Frontal cortex (tissue), 4 donors: ENCODE measurements around the gene PAX8. TPM values are rescaled to one million over a fixed set of nuclear protein-coding genes. Genes with fewer than 3 reads are reported as not detected.
"Not testable (repeated sequence)": the region's sequence is repeated elsewhere in the genome, so short reads cannot be mapped to it uniquely, and the experiment has no call there.

Experiments
- DNase-seq, 2 donors: peaks; one replicate each; pipeline ENCODE4 v3.0.0; 2012; ENCODE audit warnings: low spot score in 2 of 2
- FAIRE-seq: peaks from 2 replicates; lab custom pipeline; 2012; peaks lifted over from hg19 to GRCh38; lab: Jason Lieb, UNC
- total RNA-seq: library from RNA; depleted of rRNA; stranded (reverse); fragments of >200 nt; gene quantifications from one replicate; pipeline ENCODE4 v1.2.3, GENCODE V29; 2014
- donor health status: control.
- donor health status: control.
- donor health status: control.

PAX8 gene
- total RNA-seq, 1 donor from 2014 or later, result under 0.01 TPM

DNA sequence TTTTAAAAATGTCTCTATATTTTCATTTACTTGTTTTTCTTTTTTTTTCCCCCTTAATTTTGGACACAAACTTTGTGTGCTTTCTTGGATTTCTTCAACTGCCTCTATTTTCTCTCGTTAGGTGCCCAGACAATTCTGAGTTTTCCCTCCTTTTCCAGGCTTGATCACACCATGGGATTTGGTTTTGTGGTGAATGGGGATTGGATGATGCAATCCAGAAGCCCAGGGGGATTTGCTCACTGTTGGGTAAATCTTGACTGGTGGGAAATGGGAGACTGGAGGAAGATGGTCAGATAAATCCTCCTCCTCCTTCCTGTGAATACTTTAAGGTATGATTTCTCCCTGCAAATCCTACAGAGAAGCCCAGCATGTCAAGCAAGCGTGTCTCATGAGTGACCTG is 19.5 kb upstream of the PAX8 start:
- FAIRE-seq, result no peak
- DNase-seq, result no peak

DNA sequence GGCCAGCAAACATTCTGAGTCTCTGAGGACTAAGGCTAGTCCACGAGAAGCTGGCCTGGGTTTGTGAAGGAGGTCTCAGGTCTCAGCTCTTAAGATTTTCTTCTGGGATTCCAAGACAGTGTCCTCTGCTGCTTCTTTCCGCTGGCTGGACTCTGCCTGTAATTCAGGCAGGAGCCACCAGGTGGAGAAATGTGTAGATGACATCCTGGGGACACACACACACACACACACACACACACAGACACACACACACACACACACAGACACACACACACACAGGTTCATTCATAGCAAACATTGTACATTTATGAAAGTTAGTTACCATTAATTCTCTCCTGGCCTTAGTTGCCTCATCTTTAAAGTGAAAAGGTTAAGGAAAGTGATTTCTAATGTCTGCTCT is 18.9 kb upstream of the PAX8 start:
- DNase-seq, FAIRE-seq: not testable (repeated sequence)

DNA sequence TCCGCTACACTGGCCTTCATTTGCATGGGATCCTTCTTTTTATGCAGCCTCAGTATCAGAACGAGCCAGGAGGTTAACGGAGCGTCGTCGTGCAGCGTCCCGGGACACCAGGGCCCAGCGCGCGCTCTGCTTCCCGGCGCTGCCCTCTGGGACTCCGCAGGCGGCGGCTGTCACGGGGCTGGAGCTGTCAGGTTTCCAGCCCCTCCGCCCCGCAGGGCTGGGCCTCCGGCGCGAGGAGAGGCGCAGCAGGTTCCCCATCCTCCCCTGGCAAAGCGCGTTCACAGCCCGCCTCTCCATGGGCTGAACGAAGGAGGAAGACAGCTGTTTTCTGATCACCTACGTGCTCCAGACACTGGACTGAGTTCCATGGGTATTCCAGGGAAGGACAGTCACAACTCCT is 12.5 kb upstream of the PAX8 start:
- DNase-seq (no peak), FAIRE-seq (no peak)

DNA sequence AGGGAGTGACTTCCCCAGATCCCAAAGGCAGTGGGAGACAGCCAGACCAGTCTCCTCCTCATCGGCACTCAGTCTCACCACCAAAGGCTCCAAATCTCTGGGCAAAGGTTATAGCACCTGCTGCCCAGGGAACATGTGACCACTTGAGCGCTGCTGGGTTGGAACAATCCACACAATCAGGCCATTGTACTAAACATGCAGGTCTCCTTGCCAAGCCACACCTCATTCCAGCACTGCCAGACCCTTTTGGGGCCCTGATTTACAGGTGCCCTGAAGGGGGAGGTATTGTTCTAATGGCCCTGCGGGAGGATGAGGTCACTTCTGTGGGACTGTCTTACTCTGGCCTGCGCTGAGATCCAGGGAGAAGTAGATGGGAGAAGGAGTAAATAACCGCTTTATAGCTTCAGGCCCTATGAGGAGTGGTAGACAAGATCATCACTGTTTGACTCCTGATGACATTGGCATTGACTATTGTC is 10.0 kb upstream of the PAX8 start:
- not testable (repeated sequence) for FAIRE-seq, DNase-seq

DNA sequence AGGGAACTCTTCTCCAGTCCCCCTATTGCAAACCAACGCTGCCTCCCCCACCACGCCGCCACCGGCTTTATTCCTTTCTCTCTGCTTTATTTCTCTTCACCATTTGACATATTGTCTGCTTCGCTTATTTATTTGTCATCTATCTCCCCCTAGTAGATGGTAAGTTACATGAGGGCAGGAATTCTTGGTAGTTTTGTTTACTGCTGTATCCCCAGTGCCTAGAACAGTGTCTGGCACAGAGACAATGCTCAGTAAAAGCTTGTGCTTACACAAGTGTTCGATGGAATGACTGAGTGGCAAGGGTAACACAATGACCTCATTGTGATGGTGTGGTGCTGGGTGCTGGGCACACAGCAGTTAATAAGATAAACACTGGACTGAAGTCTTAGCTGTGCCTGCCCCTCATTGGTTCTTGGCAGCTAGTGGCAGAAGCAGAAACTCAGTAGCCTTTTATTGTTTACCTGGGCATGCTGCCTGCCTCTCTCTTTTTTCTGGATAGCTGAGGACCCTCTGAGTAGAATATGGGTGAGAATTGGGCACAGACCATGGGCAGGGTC is 9.5 kb upstream of the PAX8 start:
- DNase-seq, FAIRE-seq: not testable (repeated sequence)

DNA sequence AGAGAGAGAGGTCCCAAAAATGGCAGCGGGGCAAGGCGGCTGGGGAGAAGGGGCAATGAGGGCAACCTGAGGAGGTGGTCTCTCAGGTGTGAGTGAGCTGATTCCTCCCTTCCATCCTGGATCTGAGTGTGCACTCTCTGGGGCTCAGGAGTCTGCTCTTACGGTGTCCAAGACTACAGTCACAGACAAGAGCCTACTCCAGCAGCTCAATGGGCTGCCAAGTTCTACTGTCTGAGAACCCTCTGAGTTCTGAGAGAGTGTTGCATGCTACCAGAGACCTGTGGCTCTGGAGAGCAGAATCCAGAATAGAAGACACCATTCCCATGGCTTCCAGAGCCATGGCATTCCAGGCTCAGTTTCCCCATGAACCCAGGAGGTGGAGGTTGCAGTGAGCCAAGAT is 7.1 kb upstream of the PAX8 start:
- FAIRE-seq, result no peak
- no peak for DNase-seq

DNA sequence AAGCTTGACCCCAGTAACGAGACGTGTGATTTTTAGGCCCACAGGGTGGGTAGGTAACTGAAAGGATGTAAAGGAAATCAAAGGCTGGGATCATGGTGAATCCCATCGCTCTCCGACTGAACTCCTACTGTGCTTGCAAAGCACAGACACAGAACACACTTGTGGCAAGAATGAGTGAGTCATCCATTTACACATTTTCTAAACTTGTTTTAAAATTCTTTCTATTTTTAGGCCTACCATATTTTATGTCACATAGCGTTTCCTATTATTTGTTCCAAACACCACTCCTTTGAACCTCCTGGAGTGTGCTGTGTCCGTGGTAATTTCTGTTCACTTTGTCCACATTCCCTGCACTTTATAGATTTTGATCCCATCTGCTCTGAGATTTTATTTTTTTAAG is 6.3 kb upstream of the PAX8 start:
- not testable (repeated sequence) for FAIRE-seq, DNase-seq

DNA sequence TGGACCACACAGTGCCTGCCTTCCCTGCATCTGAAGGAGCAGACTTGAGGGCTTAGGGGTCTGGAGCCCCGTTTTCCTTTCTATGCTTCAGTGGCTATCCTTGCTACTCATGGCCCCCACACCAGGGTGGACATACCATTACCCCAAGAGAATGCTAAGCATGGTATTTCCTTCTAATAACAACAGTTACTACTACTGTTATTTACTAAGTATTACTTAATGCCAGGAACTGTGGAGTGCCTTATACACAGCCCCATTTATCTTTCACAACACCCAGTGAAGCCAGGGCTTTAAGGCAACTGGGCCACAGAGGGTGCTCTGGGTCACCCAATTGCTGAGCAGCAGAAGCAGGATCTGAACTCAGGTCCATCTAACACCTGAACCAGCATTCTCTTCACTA is 5.8 kb upstream of the PAX8 start:
- DNase-seq, result no peak
- no peak for FAIRE-seq

DNA sequence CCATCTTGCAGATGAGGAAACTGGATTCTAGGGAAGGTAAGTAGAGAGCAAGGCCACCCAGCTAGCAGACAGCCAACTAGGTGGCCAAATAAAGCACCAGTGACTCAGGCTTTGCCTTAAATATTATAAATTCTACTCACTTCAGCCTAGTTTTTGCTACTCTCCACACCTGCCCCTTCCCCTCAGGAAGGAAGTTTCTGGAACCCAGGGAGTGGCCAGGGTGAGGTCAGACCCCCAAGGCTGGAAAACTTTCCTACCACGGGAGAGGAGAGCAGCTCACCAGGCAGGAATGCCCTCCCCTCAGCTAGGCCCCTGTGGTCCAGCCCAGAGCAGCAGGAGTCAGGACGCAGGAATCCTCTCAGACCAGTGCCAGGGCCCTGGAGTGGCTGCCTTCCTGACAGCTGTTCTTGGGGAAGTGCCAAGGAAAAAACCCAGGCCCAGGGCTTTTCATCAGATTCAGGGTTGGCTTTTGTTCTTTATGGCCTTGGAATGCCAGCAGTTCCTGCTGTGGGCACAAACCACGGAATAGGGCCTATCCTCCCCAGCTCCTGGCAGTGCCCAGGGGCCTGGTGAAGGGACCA is 5.1 kb upstream of the PAX8 start:
- FAIRE-seq, result no peak

DNA sequence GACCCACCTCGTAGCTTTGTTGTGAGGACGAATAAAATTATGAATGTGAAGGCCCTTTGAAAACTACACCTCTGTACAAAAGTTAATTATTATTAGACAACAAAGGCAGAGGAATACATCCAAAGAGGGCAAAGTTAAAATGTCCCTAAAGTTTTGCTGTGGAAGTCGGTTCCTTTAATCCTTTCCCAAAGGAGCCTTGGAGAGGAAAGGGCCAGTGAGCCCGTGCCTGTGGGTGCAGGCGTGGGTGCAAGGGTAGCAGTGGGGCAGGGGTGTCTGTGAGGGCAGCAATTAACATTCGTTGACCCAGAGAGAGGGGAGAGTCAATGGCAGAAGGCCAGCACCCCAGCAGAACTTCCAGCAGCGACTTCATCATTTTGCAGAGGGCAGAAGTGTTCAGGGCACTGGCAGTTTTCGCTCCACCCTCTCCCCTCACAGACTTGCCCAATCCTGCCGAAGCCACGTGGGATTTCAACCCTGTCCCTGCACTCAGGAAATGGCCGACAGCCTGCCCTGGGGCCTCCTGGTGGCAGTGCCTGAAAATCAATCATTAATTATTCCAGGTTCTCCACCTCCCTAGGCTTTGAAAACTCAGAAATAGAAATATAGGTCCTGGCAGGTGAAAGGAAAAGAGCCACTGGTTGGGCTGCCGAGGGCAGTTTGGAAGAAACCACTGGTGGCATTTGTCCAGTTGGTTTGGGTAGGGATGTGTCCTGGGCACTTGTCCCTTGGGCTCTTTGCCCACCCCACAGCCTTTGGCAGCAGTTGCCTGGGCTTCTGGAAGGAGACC is 4.2 kb upstream of the PAX8 start:
- FAIRE-seq, result no peak
- DNase-seq, result no peak

More for the DNA sequence above, 5.1 kb upstream of the PAX8 start:
- no peak for DNase-seq

DNA sequence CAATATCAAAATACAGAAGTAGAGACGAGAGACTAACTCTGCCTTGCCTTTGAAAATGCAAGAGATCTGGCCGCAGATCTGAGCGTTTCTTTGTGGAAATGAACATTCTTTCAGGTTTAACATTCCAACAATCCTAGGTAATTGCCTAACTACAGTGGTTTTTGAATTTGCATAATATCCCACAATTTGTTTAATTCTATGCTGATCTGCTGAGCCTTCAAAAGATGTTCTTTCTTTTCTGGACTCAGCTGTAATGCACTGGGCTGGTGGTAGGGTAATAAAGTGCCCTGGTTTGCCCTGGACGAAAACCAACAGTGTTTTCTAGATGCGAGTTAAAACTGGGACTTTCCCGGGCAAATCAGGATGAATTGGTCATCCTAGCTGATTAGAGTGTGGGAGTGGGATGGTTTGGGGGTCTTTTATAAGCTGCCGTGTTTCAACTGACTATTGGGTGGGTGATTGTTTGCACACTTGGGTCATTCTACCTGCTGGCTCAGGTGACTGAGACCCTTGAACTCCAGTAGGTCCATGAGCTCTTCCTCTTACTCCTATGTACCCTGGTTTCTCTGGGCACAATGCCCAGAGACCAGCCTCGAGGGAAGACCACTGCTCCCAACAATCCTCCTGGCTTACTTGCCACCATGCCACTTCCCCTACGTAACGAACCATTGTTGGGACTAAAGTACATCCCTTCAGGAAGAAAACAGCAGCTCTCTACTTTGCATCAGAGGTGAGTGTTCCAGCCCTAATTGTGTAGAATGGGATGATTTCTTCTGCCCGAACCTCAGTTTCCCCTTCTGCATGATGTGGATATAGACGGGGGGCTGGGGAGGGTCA is 3.4 kb upstream of the PAX8 start:
- DNase-seq (no peak), FAIRE-seq (no peak)

DNA sequence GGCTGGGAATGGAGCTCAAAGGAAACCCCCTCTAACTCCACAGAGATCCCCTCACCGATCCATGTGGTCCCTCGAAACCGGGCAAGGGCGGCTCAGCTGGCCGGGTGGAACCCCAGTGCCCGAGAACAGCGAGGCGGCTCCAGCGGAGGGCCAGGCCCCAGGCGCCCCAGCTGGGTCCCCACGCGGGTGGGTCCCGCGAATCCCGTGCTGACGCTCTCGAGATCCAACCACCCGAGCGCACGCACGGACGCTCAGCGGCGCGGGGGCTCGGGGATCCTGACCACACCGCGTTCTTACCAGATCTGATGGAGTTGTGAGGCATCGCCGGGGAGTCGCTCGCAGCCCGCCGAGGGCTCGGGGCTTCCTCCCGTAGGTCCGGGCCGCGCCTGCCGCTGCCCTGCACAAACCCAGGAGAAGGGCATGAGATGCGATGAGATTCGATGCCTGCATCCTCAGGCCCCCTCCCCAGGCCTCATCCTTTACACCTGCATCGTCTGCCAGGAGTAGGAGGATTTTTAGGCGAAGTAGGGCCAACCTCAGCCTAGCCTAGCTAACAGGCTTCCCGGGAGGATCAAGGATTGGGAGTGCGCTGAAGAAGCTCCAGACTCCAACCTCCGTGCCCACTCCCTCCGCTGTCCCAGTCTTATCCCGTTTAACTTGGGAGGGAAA is 514 bp downstream of the PAX8 start:
- DNase-seq (no peak), FAIRE-seq (no peak)

DNA sequence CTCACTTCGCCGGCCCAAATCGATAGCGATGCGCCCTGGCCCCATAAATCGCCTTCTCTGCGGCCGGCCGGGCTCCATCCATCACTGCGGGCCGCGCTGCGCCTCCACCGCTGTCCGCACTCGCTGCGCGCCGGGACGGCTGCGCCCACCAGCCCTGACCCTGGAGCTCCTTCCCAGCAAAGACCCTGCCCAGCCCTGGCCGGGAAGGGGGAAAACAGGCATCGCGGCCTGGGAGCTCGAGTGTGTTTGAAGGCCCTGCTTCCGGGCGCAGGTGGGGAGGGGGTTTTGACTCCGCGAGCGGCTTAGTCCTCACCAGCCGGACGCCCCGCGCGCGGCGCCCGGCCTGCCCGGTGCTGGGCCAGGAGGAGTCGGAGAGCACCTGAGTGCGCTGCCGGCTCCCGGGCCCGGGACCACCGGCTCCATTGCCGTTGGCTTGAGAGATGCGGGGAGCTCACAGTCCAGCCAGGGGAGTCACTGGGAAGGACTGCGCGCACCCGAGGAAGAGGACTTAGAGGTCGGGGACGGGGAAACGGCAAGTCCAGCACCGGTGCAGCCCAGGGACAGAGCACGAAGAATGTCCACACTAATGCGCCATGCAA is 1.1 kb downstream of the PAX8 start:
- DNase-seq (no peak), FAIRE-seq (no peak)

DNA sequence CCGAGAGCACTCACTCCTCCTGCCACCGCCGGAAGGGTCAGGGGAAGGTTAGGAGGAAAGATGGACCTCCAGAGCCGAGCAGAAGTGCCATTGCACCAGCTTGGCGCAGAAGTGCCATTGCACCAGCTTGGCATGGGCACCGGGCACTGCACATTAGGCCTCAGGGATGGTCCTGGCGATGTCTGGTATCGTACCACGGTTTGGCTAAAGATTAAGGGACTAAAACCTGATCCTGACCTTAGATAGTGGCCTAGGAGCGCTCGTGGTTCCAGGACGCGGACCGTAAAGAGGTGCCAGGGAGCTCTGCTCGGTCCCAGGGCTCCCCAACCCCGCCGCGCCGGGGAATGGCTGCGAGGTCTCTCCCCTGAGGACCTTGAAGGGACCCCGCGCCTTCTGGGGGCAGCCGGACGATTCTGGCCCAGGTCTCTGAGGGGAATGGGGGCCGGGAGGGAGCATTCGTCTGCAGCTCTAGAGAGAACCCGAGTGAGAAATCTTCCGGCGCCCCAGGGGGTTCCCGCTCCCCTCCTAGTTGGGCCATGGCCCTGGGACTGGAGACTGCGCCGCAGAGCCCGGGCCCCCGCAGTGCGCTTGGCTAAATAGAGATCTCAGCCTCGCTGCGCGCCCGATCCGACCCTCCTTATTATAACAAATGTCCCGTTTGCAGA is 1.8 kb downstream of the PAX8 start:
- DNase-seq (no peak), FAIRE-seq (no peak)

DNA sequence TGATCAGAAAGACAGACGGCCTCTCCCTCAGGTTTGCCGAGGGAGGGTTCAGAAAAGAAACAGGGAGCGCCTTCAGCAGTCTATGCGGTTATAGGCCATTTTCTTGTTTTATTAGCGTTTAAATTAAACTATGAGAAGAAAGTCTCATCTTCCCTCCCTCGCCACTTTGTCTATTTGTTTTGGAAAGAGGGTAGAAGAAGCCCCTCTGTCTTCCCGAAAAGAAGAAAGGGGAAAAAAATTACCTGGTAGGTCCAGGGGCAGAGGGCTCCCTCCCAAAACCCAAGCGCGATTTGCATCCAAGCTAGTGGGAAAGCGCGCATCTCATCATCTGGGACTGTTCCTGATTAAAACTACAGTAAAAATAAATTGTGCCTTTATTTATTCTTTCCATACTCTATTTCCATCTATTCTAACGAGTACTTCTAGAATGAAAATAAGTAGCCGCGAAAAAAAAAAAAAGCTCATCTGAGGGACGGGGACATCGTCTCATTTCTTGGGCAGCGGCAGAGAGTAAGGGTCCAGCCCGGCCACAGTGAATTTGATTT is 2.4 kb downstream of the PAX8 start:
- DNase-seq (no peak), FAIRE-seq (no peak)

DNA sequence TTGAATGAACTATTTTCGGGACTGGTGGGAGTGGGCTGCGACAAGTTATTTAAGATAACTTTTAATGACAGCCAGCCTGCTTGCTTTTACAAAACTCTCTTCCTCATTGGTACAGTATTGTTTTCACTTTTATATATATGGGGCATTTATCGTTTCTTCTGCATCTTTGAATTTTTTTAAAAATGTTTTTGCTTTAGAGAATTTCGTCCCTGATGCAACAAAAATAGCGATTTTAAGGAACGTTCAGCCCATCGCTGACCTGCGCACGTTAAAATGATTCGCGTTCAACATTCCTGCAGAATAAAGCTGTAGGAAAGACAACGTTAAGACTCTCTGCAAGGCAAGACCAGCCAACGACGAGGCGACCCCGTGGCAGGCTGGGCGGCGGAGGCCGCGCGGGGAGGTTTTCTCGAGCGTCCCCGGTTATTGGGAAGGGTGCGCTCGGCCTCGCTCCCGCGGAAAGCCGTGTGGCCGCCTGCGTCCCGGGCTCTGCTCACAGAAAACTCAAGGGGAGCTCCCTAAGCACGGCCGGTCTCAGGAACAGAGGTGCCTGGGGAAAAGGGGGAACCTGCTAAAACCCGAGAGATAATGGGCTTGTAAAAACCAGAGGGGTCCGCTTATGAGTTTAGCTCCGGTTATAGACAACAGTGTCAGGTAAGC is 3.0 kb downstream of the PAX8 start:
- FAIRE-seq, result no peak
- DNase-seq, result no peak

DNA sequence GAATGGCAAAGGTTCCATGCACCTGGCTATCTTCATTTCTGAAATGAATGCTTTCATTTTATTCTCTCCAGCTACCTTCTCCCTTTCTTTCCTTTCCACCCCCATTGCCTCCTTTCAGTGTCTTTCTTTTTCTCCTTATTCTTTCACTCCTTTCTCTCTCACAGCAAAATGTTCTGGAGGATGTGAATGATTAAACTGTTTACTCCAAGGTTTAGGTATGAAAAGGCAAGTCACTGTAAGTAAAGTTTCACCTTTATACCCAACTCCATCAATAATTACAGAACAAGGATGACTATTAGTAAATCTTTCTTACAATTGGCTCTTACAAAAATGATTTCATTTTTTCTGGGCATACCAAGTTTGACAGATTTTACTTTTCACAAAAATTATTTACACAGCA is 4.3 kb downstream of the PAX8 start:
- DNase-seq (no peak), FAIRE-seq (no peak)

DNA sequence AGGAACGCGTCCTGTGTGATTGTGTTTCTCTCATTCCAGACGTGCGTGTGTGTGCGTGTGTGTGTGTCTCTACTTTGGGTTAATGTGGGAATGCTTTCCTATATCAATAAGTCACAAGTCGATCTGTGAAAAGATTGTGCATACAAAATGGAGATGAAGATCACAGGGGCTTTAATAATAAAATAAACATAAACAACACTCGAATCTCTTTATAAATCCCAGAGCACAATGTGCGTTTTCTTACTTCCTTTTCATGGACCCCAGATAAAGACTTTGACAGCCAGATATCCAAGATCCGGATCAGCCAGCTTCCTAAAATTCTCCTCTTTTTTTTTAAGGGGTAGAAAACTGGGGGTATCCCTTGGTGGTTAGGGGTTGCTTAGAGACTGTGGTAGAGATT is 4.7 kb downstream of the PAX8 start:
- FAIRE-seq, result no peak
- DNase-seq, result no peak
